Testis (tissue), 3 donors: Measurements from ENCODE around the gene TESK2. TPM values are rescaled to one million over a fixed set of nuclear protein-coding genes. Genes with fewer than 3 reads are reported as not detected.
"Not testable (repeated sequence)": the region's sequence is repeated elsewhere in the genome, so short reads cannot be mapped to it uniquely, and the experiment has no call there.

Experiments used
- DNase-seq: peaks from one replicate; pipeline ENCODE4 v3.0.0-alpha.2; 2019
- H3K27ac ChIP-seq, 2 donors: fragments of 200-600 bp; sonication (generic); one replicate each; pipeline ENCODE4 v1.5.1; 2019
- H3K27me3 ChIP-seq: fragments of 200-600 bp; sonication (generic); one replicate; pipeline ENCODE4 v1.5.1; 2019
- H3K36me3 ChIP-seq: fragments of 200-600 bp; sonication (generic); one replicate; pipeline ENCODE4 v1.5.1; 2017; ENCODE audit warnings: low read depth; ENCODE audit errors: missing control alignments
- H3K4me1 ChIP-seq: fragments of 200-600 bp; sonication (generic); one replicate; pipeline ENCODE4 v1.5.1; 2019
- H3K4me3 ChIP-seq, 2 donors: fragments of 200-600 bp; sonication (generic); one replicate each; pipeline ENCODE4 v1.5.1; 2017 to 2019
- H3K9me3 ChIP-seq: fragments of 200-600 bp; sonication (generic); one replicate; pipeline ENCODE4 v1.5.1; 2017
- CTCF ChIP-seq, 3 experiments: fragments of 450-650 bp in 2 of 3; fragments of 200-600 bp in 1 of 3; sonication (generic) in 1 of 3; IDR thresholded peaks; one replicate each; pipeline ENCODE4 v1.5.1; 2016 to 2019; ENCODE audit warnings: antibody characterized with exemption in 3 of 3, mild to moderate bottlenecking in 2 of 3, moderate library complexity in 1 of 3
- POLR2A ChIP-seq: fragments of 450-650 bp; IDR thresholded peaks from one replicate; pipeline ENCODE4 v1.6.1; 2017; ENCODE audit warnings: antibody characterized with exemption, mild to moderate bottlenecking, moderate library complexity
- WGBS, 2 donors: methylation state at CpG; one replicate each; pipeline ENCODE4 v1.1.5; 2018; 5-methylcytosine and 5-hydroxymethylcytosine counted together
- intact Hi-C: fragments of 100-400 bp; cut with DNase I; formaldehyde crosslinking; loops from one replicate; pipeline ENCODE4 v1.15.1; 2023; ENCODE audit warnings: low total_unique reads
- polyA plus RNA-seq: library from polyadenylated mRNA; stranded (reverse); fragments of 350-450 nt; fragmentation: Illumina TruSeq; extraction: RNeasy Lipid Tissue Mini Kit (QIAGEN cat#74804); gene quantifications from one replicate; pipeline ENCODE4 v1.2.3, GENCODE V29; 2014; ENCODE audit warnings: low read depth, low replicate concordance; ENCODE audit not compliant: insufficient read depth
- total RNA-seq, 2 donors: library from RNA; depleted of rRNA; stranded (reverse); fragments of >200 nt; gene quantifications; one replicate each; pipeline ENCODE4 v1.2.3, GENCODE V29; 2016

The TESK2 gene
- total and polyA plus RNA-seq, 3 donors from 2014 or later: 14.3 to 22.7 (median 20.9) TPM

- WGBS, 2 donors: 85 to 89% methylated on average over 6 of the region's 6 CpGs
- H3K9me3 ChIP-seq: no peaks in the 10 kb centered on the region
- no peak overlapping the region for H3K27ac ChIP-seq
- TF ChIP-seq POLR2A: no peak
- no peak for TF ChIP-seq CTCF (IDR thresholded peaks at IDR 0.05)
- no peaks in the 10 kb centered on the region for H3K36me3 ChIP-seq
- intact Hi-C loops: no loop called here
- DNase-seq: no peak
- H3K4me1 ChIP-seq: no peaks in the 10 kb centered on the region
- H3K27me3 ChIP-seq: no peaks in the 10 kb centered on the region
- no peak overlapping the region for H3K4me3 ChIP-seq
Measured at GRCh38 chr1:45393718-45394302, 97.2 kb downstream of the TESK2 start.

- no peak for TF ChIP-seq POLR2A
- no peak for TF ChIP-seq CTCF (IDR thresholded peaks at IDR 0.05)
- DNase-seq: no peak
- Histone ChIP-seq H3K27ac (no peak overlapping the region), H3K9me3 (no peaks in the 10 kb centered on the region), H3K36me3 (no peaks in the 10 kb centered on the region), H3K4me3 (no peak overlapping the region), H3K27me3 (no peaks in the 10 kb centered on the region), H3K4me1 (no peaks in the 10 kb centered on the region)
- WGBS, 2 donors: 89 to 100% methylated on average over 3 of the region's 3 CpGs
- intact Hi-C loops: no loop called here
Measured at GRCh38 chr1:45386219-45386618, 104.7 kb downstream of the TESK2 start.

GRCh38 chr1:45385302-45385701 lies 105.7 kb downstream of the TESK2 start:
- no peak for DNase-seq
- no peak overlapping the region for H3K4me3 ChIP-seq
- H3K9me3 ChIP-seq: no peaks in the 10 kb centered on the region
- no peak for TF ChIP-seq CTCF (IDR thresholded peaks at IDR 0.05)
- TF ChIP-seq POLR2A: no peak
- no peaks in the 10 kb centered on the region for H3K27me3 ChIP-seq
- H3K4me1 ChIP-seq: no peaks in the 10 kb centered on the region
- intact Hi-C loops: no loop called here
- H3K36me3 ChIP-seq: no peaks in the 10 kb centered on the region
- no peak overlapping the region for H3K27ac ChIP-seq
- 92 to 98% methylated on average over 3 of the region's 3 CpGs for WGBS, 2 donors

- H3K9me3 ChIP-seq, H3K4me3 ChIP-seq, H3K4me1 ChIP-seq, H3K27ac ChIP-seq, DNase-seq, H3K36me3 ChIP-seq, H3K27me3 ChIP-seq, intact Hi-C loops: not testable (repeated sequence)
- 81 to 99% methylated on average over 4 of the region's 4 CpGs for WGBS, 2 donors
Measured at GRCh38 chr1:45384213-45384612, 106.8 kb downstream of the TESK2 start.

- DNase-seq: no peak
- H3K27me3 ChIP-seq: no peaks in the 10 kb centered on the region
- H3K27ac ChIP-seq: no peak overlapping the region
- H3K9me3 ChIP-seq: no peaks in the 10 kb centered on the region
- H3K4me1 ChIP-seq: no peaks in the 10 kb centered on the region
- intact Hi-C loops: no loop called here
- 72 to 76% methylated on average over 1 of the region's 1 CpG for WGBS, 2 donors
- TF ChIP-seq CTCF (IDR thresholded peaks at IDR 0.05) (no peak), POLR2A (no peak)
- H3K4me3 ChIP-seq: no peak overlapping the region
- H3K36me3 ChIP-seq: no peaks in the 10 kb centered on the region
Measured at GRCh38 chr1:45383191-45383590, 107.8 kb downstream of the TESK2 start.
